IMR-90 (cell line): ENCODE data around the gene CA4. TPM values are rescaled to one million over a fixed set of nuclear protein-coding genes. Genes with fewer than 3 reads are reported as not detected.

Experiments
- ATAC-seq: fragments of 200-7000 bp; cut with Tn5 transposase; 2 replicates; pipeline ENCODE4 v1.9.1; 2020; ENCODE audit warnings: low read depth, mild to moderate bottlenecking, moderate library complexity
- BruUV-seq: library from RNA; stranded (reverse); fragments of 400-500 nt; replicated peaks from 2 replicates; lab custom pipeline; 2021; lab: Mats Ljungman, UMichigan
- CTCF ChIA-PET: fragments of 300-600 bp; formaldehyde crosslinking; extraction: SDS; loops from one replicate; lab custom pipeline; 2021; ENCODE audit warnings: antibody characterized with exemption; lab: Yijun Ruan, JAX
- POLR2A ChIA-PET: fragments of 300-600 bp; sonication (Branson Sonifier 250); formaldehyde crosslinking; loops from one replicate; lab custom pipeline; 2022; ENCODE audit warnings: antibody characterized with exemption; ENCODE audit not compliant: unreplicated experiment; lab: Charles Lee
- DNase-seq: peaks from one replicate; pipeline ENCODE4 v3.0.0; 2013
- H2AFZ ChIP-seq: replicated peaks from 2 replicates; pipeline ENCODE3; 2013; ENCODE audit warnings: low read length, mild to moderate bottlenecking; ENCODE audit not compliant: poor library complexity
- H2AK5ac ChIP-seq: 2 replicates; pipeline ENCODE4 v1.6.1; 2013; ENCODE audit warnings: low read depth, low read length, inconsistent platforms
- H2AK9ac ChIP-seq: replicated peaks from 2 replicates; pipeline ENCODE3; 2013; ENCODE audit warnings: mild to moderate bottlenecking, low read depth, low read length, moderate library complexity; ENCODE audit not compliant: poor library complexity
- H2BK120ac ChIP-seq: 2 replicates; pipeline ENCODE4 v1.6.1; 2013; ENCODE audit warnings: low read depth, low read length, inconsistent platforms
- H2BK15ac ChIP-seq: 3 replicates; pipeline ENCODE4 v1.6.1; 2013; ENCODE audit warnings: low read depth, low read length, inconsistent platforms
- H2BK20ac ChIP-seq: 2 replicates; pipeline ENCODE4 v1.6.1; 2013; ENCODE audit warnings: low read depth, mild to moderate bottlenecking, inconsistent platforms, low read length, moderate library complexity
- H2BK5ac ChIP-seq: 2 replicates; pipeline ENCODE4 v1.6.1; 2013; ENCODE audit warnings: mild to moderate bottlenecking, low read depth, low read length, inconsistent platforms; ENCODE audit not compliant: poor library complexity, severe bottlenecking
- H3K14ac ChIP-seq: replicated peaks from 2 replicates; pipeline ENCODE4 v1.6.1; 2013; ENCODE audit warnings: low read depth, low read length, inconsistent platforms
- H3K18ac ChIP-seq: 2 replicates; pipeline ENCODE4 v1.6.1; 2013; ENCODE audit warnings: low read depth, low read length, control low read depth
- H3K23ac ChIP-seq: 2 replicates; pipeline ENCODE4 v1.6.1; 2013; ENCODE audit warnings: low read depth, low read length, inconsistent platforms
- H3K27ac ChIP-seq: 2 replicates; pipeline ENCODE4 v1.5.1; 2013; ENCODE audit warnings: mild to moderate bottlenecking, control low read depth, low read length; ENCODE audit not compliant: insufficient read depth
- H3K27me3 ChIP-seq: 2 replicates; pipeline ENCODE4 v1.6.1; 2013; ENCODE audit warnings: low read length; ENCODE audit not compliant: control insufficient read depth, insufficient read depth
- H3K36me3 ChIP-seq: 2 replicates; pipeline ENCODE4 v1.6.1; 2013; ENCODE audit warnings: low read length, mixed read lengths; ENCODE audit not compliant: control insufficient read depth, insufficient read depth
- H3K4ac ChIP-seq: 2 replicates; pipeline ENCODE4 v1.6.1; 2013; ENCODE audit warnings: low read depth, low read length, inconsistent platforms
- H3K4me1 ChIP-seq: 2 replicates; pipeline ENCODE4 v1.6.1; 2013; ENCODE audit warnings: low read length, mixed read lengths; ENCODE audit not compliant: control insufficient read depth, insufficient read depth
- H3K4me2 ChIP-seq: 2 replicates; pipeline ENCODE4 v1.6.1; 2013; ENCODE audit warnings: low read depth, mild to moderate bottlenecking, control low read depth, low read length, moderate library complexity
- H3K4me3 ChIP-seq: 2 replicates; pipeline ENCODE4 v1.5.1; 2013; ENCODE audit warnings: low read depth, mild to moderate bottlenecking, control low read depth, low read length, moderate library complexity; ENCODE audit not compliant: insufficient read depth
- H3K56ac ChIP-seq: 2 replicates; pipeline ENCODE4 v1.6.1; 2013; ENCODE audit warnings: low read length, inconsistent platforms; ENCODE audit not compliant: insufficient read depth; ENCODE audit errors: extremely low read depth
- H3K79me1 ChIP-seq, 2 experiments: 2 replicates each; pipeline ENCODE4 v1.6.1; 2013; ENCODE audit warnings: low read length in 2 of 2, inconsistent platforms in 1 of 2, low read depth in 1 of 2
- H3K9ac ChIP-seq: 2 replicates; pipeline ENCODE4 v1.6.1; 2013; ENCODE audit warnings: low read depth, low read length, control low read depth
- H3K9me1 ChIP-seq: 2 replicates; pipeline ENCODE4 v1.6.1; 2013; ENCODE audit warnings: low read length, inconsistent platforms; ENCODE audit not compliant: insufficient read depth
- H3K9me3 ChIP-seq: 2 replicates; pipeline ENCODE4 v1.6.1; 2013; ENCODE audit warnings: low read length; ENCODE audit not compliant: control insufficient read depth, insufficient read depth
- H4K20me1 ChIP-seq: 2 replicates; pipeline ENCODE4 v1.6.1; 2013; ENCODE audit warnings: low read length, inconsistent platforms; ENCODE audit not compliant: insufficient read depth
- H4K5ac ChIP-seq: 2 replicates; pipeline ENCODE4 v1.6.1; 2013; ENCODE audit warnings: mild to moderate bottlenecking, low read depth, low read length, control low read depth
- H4K8ac ChIP-seq, 2 experiments: 2 replicates each; pipeline ENCODE4 v1.6.1; 2013; ENCODE audit warnings: low read depth in 2 of 2, low read length in 2 of 2, control low read depth in 1 of 2, inconsistent platforms in 1 of 2
- H4K91ac ChIP-seq: 2 replicates; pipeline ENCODE4 v1.6.1; 2013; ENCODE audit warnings: low read depth, low read length, inconsistent platforms; ENCODE audit not compliant: insufficient read depth
- BHLHE40 ChIP-seq: fragments of 150-350 bp; IDR thresholded peaks from 2 replicates; pipeline ENCODE4 v1.6.1; 2016; ENCODE audit warnings: mild to moderate bottlenecking, low read depth, low read length
- ELK1 ChIP-seq: fragments of 150-350 bp; IDR thresholded peaks from 2 replicates; pipeline ENCODE4 v1.6.1; 2016; ENCODE audit warnings: low read depth, mild to moderate bottlenecking, low read length, moderate library complexity, borderline replicate concordance
- MAFK ChIP-seq: IDR thresholded peaks from 2 replicates; pipeline ENCODE4 v1.6.1; 2012; ENCODE audit warnings: low read depth, low read length, improper control_type of control experiment
- MXI1 ChIP-seq: IDR thresholded peaks from 2 replicates; pipeline ENCODE4 v1.6.1; 2012; ENCODE audit warnings: low read depth, mild to moderate bottlenecking, low read length, moderate library complexity, borderline replicate concordance
- RAD21 ChIP-seq: IDR thresholded peaks from 2 replicates; pipeline ENCODE4 v1.6.1; 2012; ENCODE audit warnings: low read length, improper control_type of control experiment
- SMC3 ChIP-seq: fragments of 150-350 bp; IDR thresholded peaks from 2 replicates; pipeline ENCODE4 v1.6.1; 2016; ENCODE audit warnings: low read depth, mild to moderate bottlenecking, antibody characterized with exemption, low read length, moderate library complexity
- WGBS, 2 experiments: methylation state at CpG; one replicate each; pipeline versions ENCODE4 v1.1.5 to v1.1.7; 2013; ENCODE audit warnings: missing lambda C conversion rate in 2 of 2; ENCODE audit not compliant: insufficient read length in 1 of 2; ENCODE audit errors: extremely low coverage in 2 of 2; 5-methylcytosine and 5-hydroxymethylcytosine counted together
- dilution Hi-C: fragments of 300-500 bp; cut with HindIII; formaldehyde crosslinking; loops from one replicate; pipeline ENCODE4 v1.14.3; 2018; ENCODE audit warnings: low sequenced_read_pairs; ENCODE audit not compliant: unreplicated experiment
- in situ Hi-C: fragments of 300-500 bp; cut with MboI; formaldehyde crosslinking; loops from 3 replicates; pipeline ENCODE4 v1.14.3; 2019; ENCODE audit warnings: low sequenced_read_pairs, inconsistent platforms, mixed read lengths
- intact Hi-C: fragments of 100-400 bp; cut with micrococcal nuclease; formaldehyde crosslinking; loops from 2 replicates; pipeline ENCODE4 v1.10.0; 2022
- polyA plus RNA-seq, 3 experiments: library from polyadenylated mRNA; depleted of rRNA; stranded (reverse); fragments of >200 nt; gene quantifications; 2 replicates each; pipeline ENCODE4 v1.2.3, GENCODE V29; 2012; ENCODE audit warnings: low replicate concordance in 1 of 3
- total RNA-seq: library from RNA; depleted of rRNA; stranded (reverse); fragments of >200 nt; gene quantifications from 2 replicates; pipeline ENCODE4 v1.2.3, GENCODE V29; 2012

CA4 gene
- total and polyA plus RNA-seq, 2 of the 4 experiments (the other 2 are of a cell fraction) = not detected

- no peak overlapping the region for H3K56ac ChIP-seq
Measured at GRCh38 chr17:60159479-60159866, 9.7 kb downstream of the CA4 start.

More at GRCh38 chr17:60159479-60159866, 9.7 kb downstream of the CA4 start:
- dilution Hi-C loops = no loop called here
- WGBS, 2 experiments = 60% methylated on average over 1 of the region's 6 CpGs; no CpG with 5 or more reads in 1 of the 2 experiments
- no peaks in the 10 kb centered on the region for H3K36me3 ChIP-seq
- no peak overlapping the region for H2AFZ ChIP-seq
- H3K14ac ChIP-seq = no peak overlapping the region
- H3K23ac ChIP-seq = no peak overlapping the region
- no peaks in the 10 kb centered on the region for H3K9me3 ChIP-seq
- no peak overlapping the region for H3K27ac ChIP-seq
- DNase-seq (no peak), ATAC-seq (no peak)
- H4K5ac ChIP-seq = no peak overlapping the region
- H4K91ac ChIP-seq = no peak overlapping the region
- no peak overlapping the region for H2BK20ac ChIP-seq
- peaks cover 38% of the 10 kb centered on the region for H3K27me3 ChIP-seq
- TF ChIP-seq BHLHE40 = no peak
- no peak for TF ChIP-seq ELK1
- no peak for TF ChIP-seq MXI1
- TF ChIP-seq MAFK = no peak
- TF ChIP-seq SMC3 = no peak
- no peak for TF ChIP-seq RAD21
- H3K18ac ChIP-seq = no peak overlapping the region
- no peak overlapping the region for H2BK5ac ChIP-seq
- intact Hi-C loops = no loop called here
- no peak overlapping the region for H3K4me2 ChIP-seq
- H2AK9ac ChIP-seq = no peak overlapping the region
- no TSS peak for BruUV-seq
- in situ Hi-C loops = no loop called here
- CTCF ChIA-PET = no interaction called here
- H2BK15ac ChIP-seq = no peak overlapping the region
- no peak overlapping the region for H2AK5ac ChIP-seq
- H3K79me1 ChIP-seq = no peaks in the 10 kb centered on the region
- peaks cover 7% of the 10 kb centered on the region; the same call in 1 of the 2 replicates for H3K9me1 ChIP-seq
- no peak overlapping the region for H3K9ac ChIP-seq
- no peak overlapping the region for H3K4me3 ChIP-seq
- H4K20me1 ChIP-seq = 0 out of 2 replicates have a peak, but pooled peaks cover 5% of the 10 kb centered on the region
- H3K4me1 ChIP-seq = peaks cover 2% of the 10 kb centered on the region; the same call in 1 of the 2 replicates
- POLR2A ChIA-PET = no interaction called here
- H3K4ac ChIP-seq = no peak overlapping the region
- H2BK120ac ChIP-seq = no peak overlapping the region
- H4K8ac ChIP-seq = no peak overlapping the region
